B cell (primary cell): ENCODE data around the gene BNC2. TPM values are rescaled to one million over a fixed set of nuclear protein-coding genes. Genes with fewer than 3 reads are reported as not detected.

Experiments
- ATAC-seq: fragments of 200-7000 bp; cut with Tn5 transposase; one replicate; pipeline ENCODE4 v1.10.0; 2021; ENCODE audit warnings: low read depth, mild to moderate bottlenecking, moderate number of reproducible peaks, moderate library complexity
- CTCF ChIA-PET: fragments of 350-600 bp; sonication (Branson Sonifier 250); formaldehyde crosslinking; loops from one replicate; lab custom pipeline; 2021; ENCODE audit warnings: antibody characterized with exemption, inconsistent platforms; lab: Charles Lee
- POLR2A ChIA-PET: fragments of 350-600 bp; sonication (Branson Sonifier 250); formaldehyde crosslinking; loops from one replicate; lab custom pipeline; 2021; ENCODE audit warnings: antibody characterized with exemption; lab: Charles Lee
- DNase-seq: peaks from one replicate; pipeline ENCODE4 v3.0.0; 2013
- H2AFZ ChIP-seq: 2 replicates; pipeline ENCODE4 v1.6.1; 2012; ENCODE audit warnings: mild to moderate bottlenecking, low read depth, low read length; ENCODE audit not compliant: insufficient read depth, poor library complexity, severe bottlenecking
- H3K27ac ChIP-seq, 2 donors: 1 replicate in 1 of 2; 2 replicates in 1 of 2; pipeline ENCODE4 v1.5.1; 2012 to 2013; ENCODE audit warnings: low read length in 2 of 2, mild to moderate bottlenecking in 2 of 2, moderate library complexity in 1 of 2
- H3K27me3 ChIP-seq, 4 experiments: fragments of 200-600 bp in 1 of 4; sonication (generic) in 1 of 4; replicated peaks in 1 of 4; 1 replicate in 2 of 4; 2 replicates in 2 of 4; pipeline versions ENCODE4 v1.6.1 to v1.7.0; 2013 to 2016; ENCODE audit warnings: low read length in 3 of 4, mild to moderate bottlenecking in 2 of 4, mixed read lengths in 1 of 4, moderate library complexity in 1 of 4; ENCODE audit not compliant: insufficient read depth in 4 of 4, control insufficient read depth in 3 of 4; ENCODE audit errors: control extremely low read depth in 1 of 4
- H3K36me3 ChIP-seq, 2 experiments: replicated peaks in 1 of 2; 1 replicate in 1 of 2; 2 replicates in 1 of 2; pipeline versions ENCODE4 v1.6.1 to v1.7.1; 2013; ENCODE audit warnings: low read length in 1 of 2; ENCODE audit not compliant: insufficient read depth in 2 of 2, control insufficient read depth in 1 of 2; ENCODE audit errors: control extremely low read depth in 1 of 2, extremely low read depth in 1 of 2
- H3K4me1 ChIP-seq, 2 donors: fragments of 200-600 bp in 1 of 2; sonication (generic) in 1 of 2; 1 replicate in 1 of 2; 2 replicates in 1 of 2; pipeline versions ENCODE4 v1.5.1 to v1.6.1; 2013 to 2017; ENCODE audit warnings: low read length in 2 of 2; ENCODE audit not compliant: control insufficient read depth in 2 of 2, insufficient read depth in 2 of 2
- H3K4me2 ChIP-seq: replicated peaks from 2 replicates; pipeline ENCODE3; 2012; ENCODE audit warnings: mild to moderate bottlenecking, low read depth, low read length; ENCODE audit not compliant: poor library complexity, severe bottlenecking
- H3K4me3 ChIP-seq, 5 experiments: fragments of 200-600 bp in 1 of 5; sonication (generic) in 1 of 5; 1 replicate in 3 of 5; 2 replicates in 2 of 5; pipeline versions ENCODE4 v1.5.1 to v1.7.0; 2011 to 2016; ENCODE audit warnings: low read length in 4 of 5, mild to moderate bottlenecking in 4 of 5, low read depth in 2 of 5, control low read depth in 1 of 5, moderate library complexity in 1 of 5; ENCODE audit not compliant: insufficient read depth in 1 of 5; ENCODE audit errors: control extremely low read depth in 1 of 5, extremely low read depth in 1 of 5
- H3K79me2 ChIP-seq: fragments of 200-600 bp; sonication (generic); one replicate; pipeline ENCODE4 v1.6.0; 2016; ENCODE audit warnings: low read length; ENCODE audit not compliant: control insufficient read depth, insufficient read depth
- H3K9ac ChIP-seq: fragments of 200-600 bp; sonication (generic); 2 replicates; pipeline ENCODE4 v1.6.1; 2017; ENCODE audit warnings: mild to moderate bottlenecking, low read length, moderate library complexity
- H3K9me3 ChIP-seq, 3 donors: one replicate each; pipeline versions ENCODE4 v1.6.1 to v1.7.1; 2013; ENCODE audit warnings: low read length in 2 of 3; ENCODE audit not compliant: control insufficient read depth in 2 of 3, insufficient read depth in 1 of 3; ENCODE audit errors: control extremely low read depth in 1 of 3
- H4K20me1 ChIP-seq: 2 replicates; pipeline ENCODE4 v1.6.0; 2012; ENCODE audit warnings: mild to moderate bottlenecking, low read length; ENCODE audit not compliant: insufficient read depth, control insufficient read depth, poor library complexity, severe bottlenecking
- H3K27ac Mint-ChIP-seq: one replicate; pipeline ENCODE4 v1.8.0; 2021; ENCODE audit warnings: mixed read lengths
- H3K27me3 Mint-ChIP-seq: one replicate; pipeline ENCODE4 v1.8.0; 2021; ENCODE audit warnings: mixed read lengths
- H3K4me1 Mint-ChIP-seq: one replicate; pipeline ENCODE4 v1.8.0; 2021; ENCODE audit warnings: mixed read lengths
- H3K4me3 Mint-ChIP-seq: one replicate; pipeline ENCODE4 v1.8.0; 2021; ENCODE audit warnings: mixed read lengths
- H3K9me3 Mint-ChIP-seq: one replicate; pipeline ENCODE4 v1.8.0; 2022; ENCODE audit warnings: mixed read lengths; ENCODE audit not compliant: insufficient read depth
- CTCF ChIP-seq: fragments of 200-600 bp; IDR thresholded peaks from one replicate; pipeline ENCODE4 v1.8.0; 2022; ENCODE audit warnings: antibody characterized with exemption, mild to moderate bottlenecking
- EZH2 ChIP-seq: IDR thresholded peaks from 2 replicates; pipeline ENCODE4 v1.6.1; 2012; ENCODE audit warnings: borderline replicate concordance, low read depth, mild to moderate bottlenecking, moderate library complexity, low read length; ENCODE audit not compliant: insufficient read depth, poor library complexity, severe bottlenecking
- WGBS: methylation state at CpG from one replicate; pipeline ENCODE4 v1.1.5; 2013; ENCODE audit warnings: missing lambda C conversion rate; ENCODE audit not compliant: insufficient coverage; 5-methylcytosine and 5-hydroxymethylcytosine counted together
- intact Hi-C: fragments of 100-400 bp; cut with micrococcal nuclease; formaldehyde crosslinking; loops from one replicate; pipeline ENCODE4 v1.10.0; 2022
- polyA plus RNA-seq: library from polyadenylated mRNA; depleted of rRNA; stranded (reverse); fragments of >200 nt; gene quantifications from 2 replicates; pipeline ENCODE4 v1.2.3, GENCODE V29; 2012
- total RNA-seq, 2 donors: library from RNA; stranded (reverse); fragments of 120-200 nt in 1 of 2; gene quantifications; 1 replicate in 1 of 2; 2 replicates in 1 of 2; pipeline versions ENCODE4 v1.2.3 to v1.2.4, GENCODE V29; 2013 to 2022

BNC2 gene
- total and polyA plus RNA-seq, 2 donors (not counting 1 experiment from before 2014, with no cell fraction given) = 0.01 TPM; not detected in 1

- Histone ChIP-seq H3K4me3 (no peak overlapping the region), H3K4me1 (no peaks in the 10 kb centered on the region), H3K4me2 (no peak overlapping the region), H3K9me3 (no peaks in the 10 kb centered on the region), H4K20me1 (no peaks in the 10 kb centered on the region), H3K9ac (no peak overlapping the region), H3K36me3 (no peaks in the 10 kb centered on the region), H3K27ac (no peak overlapping the region), H2AFZ (no peak overlapping the region), H3K27me3 (no peaks in the 10 kb centered on the region), H3K79me2 (no peaks in the 10 kb centered on the region)
- WGBS = 85% methylated on average over 3 of the region's 10 CpGs
- Mint-ChIP-seq H3K4me1 (no peaks in the 10 kb centered on the region), H3K9me3 (peaks cover 3% of the 10 kb centered on the region), H3K4me3 (no peak overlapping the region), H3K27me3 (no peaks in the 10 kb centered on the region), H3K27ac (no peak overlapping the region)
- intact Hi-C loops = no loop called here
- TF ChIP-seq CTCF (no peak), EZH2 (no peak)
- ATAC-seq (no peak), DNase-seq (no peak)
- ChIA-PET POLR2A (no interaction called here), CTCF (no interaction called here)
These were observed 68.5 kb downstream of the BNC2 start for GRCh38 chr9:16801871-16802466.

- H3K4me1 Mint-ChIP-seq = no peaks in the 10 kb centered on the region
- intact Hi-C loops = no loop called here
- no peak for TF ChIP-seq CTCF
- no peak for TF ChIP-seq EZH2
These were observed 74.1 kb downstream of the BNC2 start for GRCh38 chr9:16796304-16796825.

More at GRCh38 chr9:16796304-16796825, 74.1 kb downstream of the BNC2 start:
- Histone ChIP-seq H3K36me3 (no peaks in the 10 kb centered on the region), H3K4me2 (no peak overlapping the region), H4K20me1 (no peaks in the 10 kb centered on the region), H3K4me1 (no peaks in the 10 kb centered on the region), H3K9ac (no peak overlapping the region), H3K9me3 (no peaks in the 10 kb centered on the region), H3K27me3 (no peaks in the 10 kb centered on the region), H3K27ac (no peak overlapping the region), H3K79me2 (no peaks in the 10 kb centered on the region), H3K4me3 (no peak overlapping the region), H2AFZ (no peak overlapping the region)
- H3K27ac Mint-ChIP-seq = no peak overlapping the region
- 100% methylated on average over 2 of the region's 5 CpGs for WGBS
- no peak overlapping the region for H3K4me3 Mint-ChIP-seq
- ATAC-seq (no peak), DNase-seq (no peak)
- CTCF ChIA-PET = no interaction called here
- POLR2A ChIA-PET = no interaction called here
- H3K9me3 Mint-ChIP-seq = peaks cover 5% of the 10 kb centered on the region
- no peaks in the 10 kb centered on the region for H3K27me3 Mint-ChIP-seq
